NCI-H2029 (cell line): ENCODE measurements around the gene CFAP61.
"Not testable (repeated sequence)": the region's sequence is repeated elsewhere in the genome, so short reads cannot be mapped to it uniquely, and the experiment has no call there.

Source experiments
- DNase-seq: peaks from one replicate; lab custom pipeline; 2025; lab: John Stamatoyannopoulos, UW

Gene CFAP61

DNA sequence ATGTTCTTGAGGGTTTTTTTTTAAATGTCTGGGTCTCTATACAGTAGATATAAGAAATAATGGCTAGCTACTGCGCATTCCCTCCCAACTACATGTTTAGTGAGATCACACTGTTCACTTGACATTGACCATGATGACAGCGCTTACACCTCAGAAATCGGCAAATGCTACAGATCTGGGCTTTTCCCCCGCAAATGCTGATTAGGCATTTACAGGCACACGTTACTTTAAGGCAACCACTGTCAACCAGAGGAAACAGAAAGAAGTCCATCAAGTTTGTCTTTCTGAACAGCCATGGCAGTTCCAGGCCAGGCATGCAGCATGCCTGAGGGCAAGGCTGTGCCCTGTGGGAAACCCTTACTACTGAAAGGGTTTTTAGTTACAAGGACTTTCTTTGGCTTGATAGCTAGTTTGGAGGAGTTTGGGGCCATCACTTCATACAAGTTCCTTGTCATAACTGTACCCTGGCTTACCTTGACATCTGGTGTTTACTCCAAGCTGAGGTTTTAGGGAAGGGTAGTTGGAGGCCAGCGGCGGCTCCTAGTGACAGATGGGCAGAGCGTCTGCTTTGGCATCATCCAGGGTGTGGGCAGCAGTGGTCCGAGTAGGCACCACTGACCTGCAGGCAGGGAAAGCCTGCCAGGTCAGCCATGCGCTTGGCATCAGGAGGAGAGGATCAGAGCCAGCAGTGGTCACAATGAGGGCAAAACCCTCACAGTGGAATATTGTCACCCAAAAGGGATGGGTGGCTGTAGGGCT, 43.0 kb downstream of the CFAP61 start:
- no peak for DNase-seq

DNA sequence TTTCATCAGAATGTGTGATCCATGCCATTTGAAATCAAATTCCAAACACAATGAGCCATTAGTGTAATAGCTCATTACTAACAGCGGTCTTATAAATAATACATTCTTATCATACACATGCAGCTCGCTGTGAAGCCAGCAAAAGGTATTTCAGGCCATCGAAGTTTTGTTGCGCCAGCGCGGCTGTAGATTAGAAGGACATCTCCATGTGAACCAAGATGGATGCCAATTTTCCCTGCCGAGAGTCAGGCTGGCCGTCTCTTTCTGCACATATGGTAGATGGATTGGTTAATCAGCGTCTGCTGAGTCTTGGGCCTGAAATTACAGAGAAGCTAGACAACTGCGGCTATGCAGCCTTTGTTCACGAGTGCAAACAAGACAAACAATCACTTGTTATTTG, 44.1 kb downstream of the CFAP61 start:
- no peak for DNase-seq

DNA sequence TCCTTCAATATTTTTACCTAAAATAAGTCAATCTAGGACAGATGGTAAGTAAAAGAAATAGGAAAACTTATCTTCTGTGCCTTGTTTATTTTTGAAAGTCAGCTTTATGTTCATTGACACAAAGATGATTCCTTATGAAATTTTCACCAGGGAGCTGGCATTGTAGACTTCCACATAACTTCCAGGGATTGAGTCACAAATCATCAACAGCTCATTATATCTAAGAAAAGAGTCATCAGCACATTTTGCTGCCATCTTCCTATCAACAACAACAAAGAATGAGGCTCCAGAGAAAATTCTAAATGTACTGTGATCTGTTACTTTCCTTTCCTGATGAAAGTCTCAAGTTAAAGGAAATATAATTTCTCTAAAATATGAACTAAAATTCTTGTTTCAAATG, 48.5 kb downstream of the CFAP61 start:
- no peak for DNase-seq

DNA sequence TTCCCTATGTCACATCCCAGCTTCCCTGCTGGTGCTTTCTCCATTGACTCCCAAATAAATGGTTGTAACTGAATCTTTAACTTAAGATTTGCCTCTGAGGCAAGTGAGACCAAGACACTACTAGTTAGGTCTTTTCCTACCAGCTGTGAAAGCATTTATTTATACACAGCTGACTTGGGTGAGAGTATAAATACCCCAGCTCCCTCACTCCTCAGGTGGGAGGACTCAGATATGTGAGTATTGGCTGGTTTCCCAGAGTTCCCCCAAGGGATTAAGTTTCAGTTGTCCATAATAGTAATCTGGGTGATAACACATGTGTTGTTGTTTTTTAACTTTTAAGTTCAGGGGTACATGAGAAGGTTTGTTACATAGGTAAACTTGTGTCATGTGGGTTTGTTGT, 49.8 kb downstream of the CFAP61 start:
- no peak for DNase-seq

DNA sequence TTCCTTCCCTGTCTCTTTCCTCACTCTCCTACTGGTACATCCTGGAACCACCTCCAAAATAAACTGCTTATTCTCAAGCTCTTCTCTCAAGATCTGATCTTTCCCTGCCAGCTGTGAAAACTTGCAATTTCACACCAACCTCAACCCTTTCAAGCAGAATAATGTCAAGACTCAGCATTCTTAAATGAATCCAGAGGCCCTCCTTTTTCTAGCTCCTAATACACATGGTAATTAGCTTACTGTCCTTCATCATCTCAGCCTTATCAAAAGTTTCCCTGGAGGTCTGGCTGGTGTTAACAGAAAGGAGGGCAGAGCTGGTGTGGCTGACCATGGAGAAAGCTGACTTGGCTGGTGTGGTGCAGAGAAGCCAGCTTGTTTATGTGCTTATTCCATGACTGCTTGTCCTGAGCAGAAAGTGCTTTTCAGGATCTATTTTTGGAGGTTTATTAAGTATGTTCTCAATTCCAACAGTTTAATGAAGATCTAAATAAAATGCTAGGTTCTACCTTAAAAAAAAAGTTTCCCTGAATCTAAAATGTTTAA, 50.5 kb downstream of the CFAP61 start:
- DNase-seq: no peak

DNA sequence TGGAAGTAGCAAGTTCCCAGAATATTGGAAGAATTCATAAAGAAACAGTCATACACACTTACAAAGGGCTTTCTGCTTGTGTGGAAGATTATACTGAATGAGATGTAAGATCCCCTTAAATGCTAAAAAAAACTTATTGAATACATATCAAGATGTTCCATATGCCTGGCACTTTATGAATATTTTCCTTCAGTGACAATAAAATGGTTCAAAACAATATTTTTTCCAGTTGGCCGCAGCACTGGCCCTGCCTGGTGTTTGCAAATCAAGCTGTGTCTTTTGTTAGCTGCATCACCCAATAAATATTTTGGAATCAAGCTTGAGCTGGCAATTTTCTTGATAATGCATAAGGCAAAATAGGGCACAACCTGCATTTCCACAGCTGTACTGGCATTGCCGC, 51.2 kb downstream of the CFAP61 start:
- DNase-seq: no peak

DNA sequence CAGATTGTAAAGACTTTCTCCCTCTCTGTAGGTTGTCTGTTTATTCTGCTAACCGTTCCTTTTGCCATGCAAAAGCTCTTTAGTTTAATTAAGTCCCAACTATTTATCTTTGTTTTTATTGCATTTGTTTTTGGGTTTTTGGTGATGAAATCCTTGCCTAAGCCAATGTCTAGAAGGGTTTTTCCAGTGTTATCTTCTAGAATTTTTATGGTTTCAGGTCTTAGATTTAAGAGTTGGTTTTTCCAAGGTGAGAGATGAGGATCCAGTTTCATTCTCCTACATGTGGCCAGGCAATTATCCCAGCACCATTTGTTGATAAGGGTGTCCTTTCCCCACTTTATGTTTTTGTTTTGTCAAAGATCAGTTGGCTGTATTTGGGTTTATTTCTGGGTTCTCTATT, 70.9 kb downstream of the CFAP61 start:
- DNase-seq: not testable (repeated sequence)

DNA sequence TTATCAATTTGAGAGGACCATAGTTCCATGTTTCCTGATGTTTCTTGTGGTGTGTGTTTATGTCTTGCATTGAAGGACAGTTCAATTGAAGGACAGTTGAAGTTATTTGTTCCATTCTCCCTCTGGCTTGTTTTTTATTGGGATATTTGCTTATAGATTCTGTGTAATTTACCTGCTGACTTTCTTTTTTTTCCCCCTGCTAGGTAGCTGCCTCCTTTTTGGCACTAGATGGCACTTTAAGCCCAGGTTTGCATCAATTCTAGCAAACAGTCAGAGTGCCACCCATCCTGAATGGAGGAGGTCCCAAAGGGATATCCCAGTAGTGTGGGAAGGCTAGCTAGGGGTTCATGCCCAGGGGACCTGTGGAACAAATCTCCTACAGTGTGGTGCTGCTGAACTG, 78.1 kb downstream of the CFAP61 start:
- peak; percentile 38 for DNase-seq

DNA sequence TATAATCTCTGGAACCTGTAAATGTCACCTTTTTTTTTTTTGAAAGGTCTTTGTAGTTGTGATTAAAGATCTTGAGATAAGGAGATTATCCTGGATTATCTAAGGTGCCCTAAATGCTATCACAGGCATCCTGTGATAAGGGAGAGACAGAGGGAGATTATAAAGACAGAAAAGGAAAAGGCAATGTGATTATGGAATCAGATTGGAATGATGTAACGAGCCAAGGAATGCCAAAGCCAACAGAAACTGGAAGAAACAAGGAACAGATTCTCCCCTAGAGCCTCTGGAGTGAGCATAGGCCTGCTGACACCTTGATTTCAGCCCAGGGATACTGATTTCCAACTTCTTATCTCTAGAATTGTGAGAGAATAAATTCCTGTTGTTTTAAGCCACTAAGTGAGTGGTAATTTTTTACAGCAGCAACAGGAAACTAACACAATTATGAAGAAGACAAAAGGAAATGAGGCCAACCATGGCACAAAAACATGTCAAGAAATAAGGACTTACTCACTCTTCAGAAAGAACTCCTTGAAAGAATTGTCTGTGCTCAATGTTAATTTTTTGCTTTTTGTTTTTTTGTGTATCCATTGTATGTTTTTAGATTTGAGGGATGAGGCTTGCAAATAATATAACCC, 82.7 kb downstream of the CFAP61 start:
- no peak for DNase-seq

DNA sequence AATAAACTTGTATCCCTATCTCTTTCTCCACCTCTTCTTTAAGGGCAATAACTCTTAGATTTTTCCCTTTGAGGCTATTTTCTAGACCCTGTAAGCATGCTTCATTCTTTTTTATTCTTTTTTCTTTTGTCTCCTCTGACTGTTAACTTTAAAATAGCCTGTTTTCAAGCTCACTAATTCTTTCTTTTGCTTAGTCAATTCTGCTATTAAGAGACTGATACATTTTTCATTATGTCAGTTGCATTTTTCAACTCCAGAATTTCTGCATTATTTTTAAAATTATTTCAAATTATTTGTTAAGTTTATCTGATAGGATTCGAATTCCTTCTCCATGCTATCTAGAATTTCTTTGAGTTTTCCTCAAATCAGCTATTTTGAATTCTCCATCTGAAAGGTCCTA, 84.0 kb downstream of the CFAP61 start:
- DNase-seq: no peak

DNA sequence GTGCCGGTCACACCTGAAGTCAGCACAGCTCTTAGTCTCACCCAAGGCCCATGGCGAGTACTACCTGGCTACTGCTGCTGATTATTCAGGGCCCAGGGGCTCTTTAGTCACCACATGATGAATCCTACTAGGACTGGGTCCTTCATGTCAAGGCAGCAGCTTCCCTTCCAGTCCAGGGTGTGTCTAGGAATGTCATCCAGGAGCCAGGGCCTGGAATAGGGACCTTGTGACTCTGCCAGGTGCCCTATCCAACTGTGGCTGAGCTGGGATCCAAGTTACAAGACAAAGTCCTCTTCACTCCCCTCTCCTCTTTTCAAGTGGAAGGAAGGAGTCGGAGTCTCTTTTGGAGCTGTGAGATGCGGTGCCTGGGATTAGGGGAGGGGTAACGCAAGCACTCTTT, 85.5 kb downstream of the CFAP61 start:
- no peak for DNase-seq

DNA sequence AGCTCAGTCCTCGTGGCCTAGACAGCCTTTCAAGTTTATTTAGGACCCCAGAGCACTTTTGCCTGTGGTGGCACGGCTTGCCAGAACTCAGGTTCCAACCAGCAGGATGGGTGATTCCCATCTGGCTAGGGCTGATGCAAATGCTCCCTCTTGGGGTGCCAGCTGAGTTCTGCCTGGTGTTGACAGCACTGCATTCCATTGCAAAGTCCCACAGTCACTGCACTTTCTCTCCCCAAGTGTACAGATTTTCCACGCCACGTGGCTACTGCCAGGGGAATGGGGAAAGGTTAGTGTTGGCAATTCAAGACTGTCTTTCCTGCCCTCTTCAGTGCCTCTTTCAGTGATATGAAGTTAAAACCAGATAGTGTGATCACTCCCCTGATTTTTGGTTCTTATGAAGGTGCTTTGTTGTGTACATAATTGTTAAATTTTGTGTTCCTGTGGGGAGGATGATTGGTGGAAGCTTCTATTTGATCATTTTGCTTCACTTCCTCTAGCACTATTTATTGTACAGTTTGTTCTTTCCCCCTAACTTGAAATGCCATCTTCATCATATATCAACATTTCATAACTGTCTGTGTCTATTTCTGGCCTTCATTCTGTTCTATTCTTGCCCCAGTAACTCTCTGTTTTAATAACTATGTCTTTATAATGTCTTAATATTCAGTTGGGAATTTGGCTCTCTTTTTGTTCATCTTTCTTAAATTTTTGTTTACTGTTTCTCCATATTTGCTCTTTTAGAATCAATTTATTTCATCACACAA, 86.2 kb downstream of the CFAP61 start:
- DNase-seq: no peak

DNA sequence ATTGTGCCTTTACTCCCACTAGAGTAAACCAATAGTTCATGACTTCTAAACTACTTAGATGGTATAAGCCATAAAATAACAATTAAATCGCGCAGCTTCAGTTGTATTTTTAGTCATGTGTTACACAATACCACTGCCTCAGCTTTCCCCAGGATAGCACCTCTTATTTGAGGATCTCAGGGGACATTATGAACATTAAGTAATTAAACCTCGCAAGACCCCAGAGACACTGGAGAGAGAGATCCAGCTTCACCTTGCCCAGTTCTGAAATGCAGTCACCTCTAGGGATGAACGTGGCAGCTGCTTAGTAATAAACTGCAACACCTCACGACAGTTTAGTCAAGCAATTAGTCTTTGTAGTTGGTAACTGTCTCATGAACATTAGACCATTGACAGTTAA, 87.1 kb downstream of the CFAP61 start:
- no peak for DNase-seq

DNA sequence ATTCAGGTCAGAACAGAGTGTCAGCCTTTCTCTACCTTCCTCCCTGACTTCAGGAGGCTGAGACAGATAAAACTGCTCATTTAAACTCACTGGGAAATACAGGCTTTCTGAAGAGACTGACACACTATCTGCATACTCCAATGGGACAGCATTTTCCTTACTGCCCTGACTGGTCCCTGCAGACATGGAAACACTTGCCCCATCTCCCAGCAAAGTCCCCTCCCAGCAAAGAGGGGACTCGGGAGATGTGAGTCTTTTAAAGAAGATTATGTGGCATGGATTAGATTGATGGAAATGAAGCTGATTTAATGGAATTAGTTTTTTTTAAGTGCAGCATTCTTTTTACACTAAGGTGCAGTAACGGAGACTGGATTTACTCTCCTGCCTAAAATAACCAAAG, 90.8 kb downstream of the CFAP61 start:
- no peak for DNase-seq

DNA sequence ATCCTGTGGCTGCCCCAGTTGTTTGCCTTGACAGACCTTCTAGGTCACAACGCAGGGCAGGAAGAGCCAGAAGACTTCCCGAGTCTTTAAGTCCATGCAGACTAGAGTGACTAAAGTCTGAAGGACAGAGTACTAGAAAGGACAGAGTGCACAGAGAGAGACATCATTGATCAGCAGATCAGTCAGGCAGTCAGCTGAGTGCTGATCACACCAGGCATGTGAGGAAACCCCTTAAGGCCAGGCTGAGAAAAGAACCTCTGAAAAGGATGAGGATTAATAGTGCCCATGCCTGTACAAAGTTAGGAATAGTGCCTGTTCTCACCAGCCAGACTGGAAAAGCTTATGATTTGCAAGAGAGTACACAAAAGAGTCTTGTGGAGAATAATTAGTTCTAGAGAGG, 91.3 kb downstream of the CFAP61 start:
- DNase-seq: no peak

DNA sequence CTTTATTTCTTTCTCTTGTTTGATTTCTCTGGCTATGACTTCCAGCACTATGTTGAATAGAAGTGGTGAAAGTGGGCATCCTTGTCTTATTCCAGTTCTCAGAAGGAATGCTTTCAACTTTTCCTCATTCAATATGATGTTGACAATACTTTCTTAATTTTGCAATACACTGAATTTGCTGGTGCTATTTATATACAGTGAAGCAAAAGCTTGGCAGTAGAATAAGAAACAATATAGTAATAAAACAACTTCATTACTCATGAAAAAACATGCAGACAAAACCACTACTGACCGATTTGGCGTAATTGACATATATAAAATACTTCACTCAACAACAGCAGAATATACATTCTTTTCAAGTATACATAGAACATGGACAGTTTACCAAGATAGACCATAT, 96.4 kb downstream of the CFAP61 start:
- DNase-seq: no peak

DNA sequence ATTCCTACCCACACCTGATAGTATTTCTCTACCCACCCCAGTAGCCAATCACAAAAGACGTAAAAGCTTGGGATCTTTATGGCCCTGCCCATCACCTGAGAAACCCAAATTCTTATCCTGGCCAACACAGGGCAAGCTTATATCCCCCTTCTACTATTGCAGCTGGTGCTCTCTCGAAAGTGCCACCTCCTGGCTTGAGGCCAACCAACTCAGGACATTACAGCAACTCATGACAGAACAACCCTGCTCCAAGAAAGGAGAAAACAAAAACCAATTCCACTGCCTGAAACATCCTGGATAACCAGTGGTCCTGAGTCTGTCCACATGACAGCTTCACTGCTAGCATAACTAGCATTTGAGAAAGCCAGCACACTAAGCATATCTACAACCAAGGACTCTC, 97.9 kb downstream of the CFAP61 start:
- DNase-seq: no peak

DNA sequence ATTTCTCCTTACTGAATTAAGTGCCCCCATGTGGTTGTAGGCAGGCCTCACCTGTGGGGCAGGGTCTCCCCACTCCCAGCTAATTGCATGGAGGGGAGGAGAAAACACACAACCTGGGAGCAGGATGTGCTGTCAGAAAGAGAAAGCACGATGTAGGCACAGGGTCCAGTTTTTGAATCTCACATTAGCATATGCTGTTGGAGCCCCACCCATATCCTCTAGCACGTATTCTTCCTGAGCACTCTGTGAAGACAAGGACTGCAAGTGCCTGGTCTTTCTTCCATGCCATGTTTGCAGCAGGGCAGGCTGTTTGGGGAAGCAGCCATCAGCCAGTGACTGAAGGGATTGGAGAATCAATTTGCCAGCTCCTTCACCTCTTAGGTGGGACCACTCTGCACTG, 108.2 kb downstream of the CFAP61 start:
- no peak for DNase-seq

DNA sequence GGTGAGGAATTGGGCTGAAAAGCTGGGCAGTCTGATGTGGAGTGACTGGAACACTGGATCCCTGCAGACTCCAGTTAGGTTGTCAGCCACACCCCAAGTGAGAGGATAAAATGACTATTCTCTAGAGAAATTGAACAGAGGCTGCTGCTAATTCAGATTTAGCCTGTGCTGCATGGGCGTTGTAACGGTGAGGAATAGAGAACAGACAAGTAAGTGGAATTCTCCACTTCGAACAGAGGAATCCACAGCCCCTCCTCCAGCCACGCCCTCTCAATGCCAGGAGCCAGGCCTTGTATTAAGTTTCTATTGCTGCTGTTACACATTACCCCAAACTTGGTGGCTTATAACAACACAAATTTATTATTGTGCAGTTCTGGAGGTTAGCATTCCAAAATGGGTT, 109.3 kb downstream of the CFAP61 start:
- no peak for DNase-seq

DNA sequence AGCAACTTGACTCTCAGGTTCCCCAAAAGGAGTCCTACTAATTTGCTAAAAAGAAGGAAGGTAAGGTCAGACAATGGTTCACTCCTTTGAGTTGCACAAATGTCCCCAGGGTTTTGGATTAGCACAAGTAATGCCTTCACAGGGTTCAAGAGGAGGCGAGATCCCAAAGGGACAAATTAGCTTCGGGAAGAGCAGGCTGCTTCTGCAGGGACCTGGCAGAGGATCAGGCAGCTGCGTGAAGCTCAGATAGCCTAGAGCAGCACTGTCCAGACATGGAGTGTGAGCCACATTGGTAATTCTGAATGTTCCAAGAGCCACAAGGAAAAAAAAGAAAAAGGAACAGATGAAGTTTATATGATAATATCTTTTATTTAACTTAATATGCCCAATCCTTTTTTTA, 115.4 kb downstream of the CFAP61 start:
- DNase-seq: no peak

DNA sequence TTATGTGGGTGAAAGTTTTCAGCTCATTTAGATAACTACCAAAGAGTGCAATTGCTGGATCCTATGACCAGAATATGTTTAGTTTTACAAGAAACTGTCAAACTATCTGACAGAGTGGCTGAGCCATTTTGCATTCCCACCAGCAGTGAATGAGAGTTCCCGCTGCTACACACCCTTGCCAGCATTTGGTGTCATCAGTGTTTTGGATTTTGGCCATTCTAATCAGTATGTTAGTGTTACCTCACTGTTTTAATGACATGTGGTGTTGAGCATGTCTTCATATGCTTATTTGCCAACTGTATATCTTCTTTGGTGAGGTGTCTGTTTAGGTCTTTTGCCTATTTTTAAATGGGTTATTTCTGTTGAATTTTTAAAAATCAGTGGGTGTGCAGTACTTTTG, 120.9 kb downstream of the CFAP61 start:
- no peak for DNase-seq

DNA sequence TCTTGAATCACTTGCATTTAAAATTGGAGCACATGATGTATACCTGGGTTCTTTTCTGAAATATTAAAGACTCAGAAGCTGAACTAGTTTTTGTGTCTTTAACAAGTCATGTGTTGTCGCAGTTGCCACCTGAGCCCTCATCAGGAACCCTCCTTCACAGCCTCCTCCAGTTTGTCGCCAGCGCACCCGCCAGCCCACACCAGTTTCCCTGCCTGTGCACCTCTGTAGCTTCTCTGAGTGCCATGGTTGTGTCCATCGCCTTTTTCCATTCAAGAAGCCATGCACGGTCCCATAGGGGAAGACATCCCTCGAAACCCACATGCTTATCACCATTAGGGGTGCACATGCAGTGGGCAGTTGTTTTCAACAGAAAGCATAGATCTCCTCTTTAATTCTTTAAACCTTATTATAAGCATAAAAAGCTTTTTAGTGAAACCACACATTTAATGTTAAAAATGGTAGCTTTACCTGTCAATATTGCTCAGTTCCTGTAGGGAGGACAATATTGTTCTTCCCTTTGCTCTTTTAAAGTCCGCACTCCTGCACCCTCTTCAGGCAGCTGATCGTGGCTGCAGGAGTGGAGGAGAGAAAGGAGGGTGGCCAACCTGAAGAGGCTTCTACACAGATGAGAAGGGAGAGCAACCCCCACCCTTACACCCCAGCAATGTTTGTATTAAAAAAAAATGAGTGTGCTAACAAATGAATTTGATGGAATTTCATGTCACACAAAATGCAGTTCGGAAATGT, 121.9 kb downstream of the CFAP61 start:
- no peak for DNase-seq
